Smooth muscle cell (in vitro differentiated cells): ENCODE measurements around the gene SETD5. TPM values are rescaled to one million over a fixed set of nuclear protein-coding genes. Genes with fewer than 3 reads are reported as not detected.

Experiments used
- DNase-seq: peaks from one replicate; lab custom pipeline; 2025; ENCODE audit not compliant: unreplicated experiment; lab: John Stamatoyannopoulos, UW
- H2AFZ ChIP-seq: fragments of 200-600 bp; sonication (generic); 2 replicates; pipeline ENCODE4 v1.6.0; 2016; ENCODE audit warnings: antibody characterized with exemption, low read depth, mild to moderate bottlenecking
- H3F3A ChIP-seq: fragments of 200-600 bp; sonication (generic); 2 replicates; pipeline ENCODE4 v1.6.0; 2017; ENCODE audit warnings: antibody characterized with exemption, low read depth
- H3K27ac ChIP-seq: fragments of 200-600 bp; sonication (generic); 2 replicates; pipeline ENCODE4 v1.5.1; 2016; ENCODE audit warnings: low read depth, mild to moderate bottlenecking
- H3K27me3 ChIP-seq: fragments of 200-600 bp; sonication (generic); 2 replicates; pipeline ENCODE4 v1.6.1; 2016; ENCODE audit warnings: low read depth, mild to moderate bottlenecking
- H3K36me3 ChIP-seq: fragments of 200-600 bp; sonication (generic); 2 replicates; pipeline ENCODE4 v1.5.1; 2016; ENCODE audit warnings: low read depth
- H3K4me1 ChIP-seq: fragments of 200-600 bp; sonication (generic); 2 replicates; pipeline ENCODE4 v1.5.1; 2016; ENCODE audit warnings: low read depth
- H3K4me2 ChIP-seq: fragments of 200-600 bp; sonication (generic); 2 replicates; pipeline ENCODE4 v1.6.0; 2016; ENCODE audit warnings: mild to moderate bottlenecking
- H3K4me3 ChIP-seq: fragments of 200-600 bp; sonication (generic); 2 replicates; pipeline ENCODE4 v1.5.1; 2016; ENCODE audit warnings: mild to moderate bottlenecking
- H3K79me2 ChIP-seq: fragments of 200-600 bp; sonication (generic); 2 replicates; pipeline ENCODE4 v1.6.0; 2016; ENCODE audit warnings: low read depth, mild to moderate bottlenecking
- H3K9ac ChIP-seq: fragments of 200-600 bp; sonication (generic); 2 replicates; pipeline ENCODE4 v1.6.0; 2016; ENCODE audit warnings: low read depth
- H3K9me3 ChIP-seq: fragments of 200-600 bp; sonication (generic); replicated peaks from 2 replicates; pipeline ENCODE4 v1.5.1; 2016; ENCODE audit warnings: low read depth
- H4K20me1 ChIP-seq: fragments of 200-600 bp; sonication (generic); 2 replicates; pipeline ENCODE4 v1.6.0; 2016; ENCODE audit warnings: low read depth
- CTCF ChIP-seq: fragments of 200-600 bp; sonication (generic); IDR thresholded peaks from 2 replicates; pipeline ENCODE4 v1.5.1; 2017; ENCODE audit warnings: borderline replicate concordance, mild to moderate bottlenecking, antibody characterized with exemption; ENCODE audit not compliant: insufficient read depth, poor library complexity, severe bottlenecking
- WGBS: methylation state at CpG from one replicate; pipeline ENCODE4 v1.1.7; 2016; ENCODE audit warnings: low lambda C conversion rate; 5-methylcytosine and 5-hydroxymethylcytosine counted together
- polyA plus RNA-seq: library from polyadenylated mRNA; unstranded; fragments of >200 nt; fragmentation: Nextera tagmentation; extraction: Ambion mirVana; gene quantifications from 2 replicates; pipeline ENCODE4 v1.2.1, GENCODE V29; 2016
- total RNA-seq: library from RNA; depleted of rRNA; stranded (reverse); fragments of >200 nt; gene quantifications from 2 replicates; pipeline ENCODE4 v1.2.3, GENCODE V29; 2014

The SETD5 gene
- total and polyA plus RNA-seq, 2 experiments from 2014 or later = 122 to 134 TPM

- DNase-seq = no peak
- Histone ChIP-seq H3K79me2 (no peaks in the 10 kb centered on the region), H3F3A (no peaks in the 10 kb centered on the region), H3K9me3 (no peaks in the 10 kb centered on the region), H3K27me3 (no peaks in the 10 kb centered on the region), H3K36me3 (no peaks in the 10 kb centered on the region), H4K20me1 (no peaks in the 10 kb centered on the region), H3K4me1 (no peaks in the 10 kb centered on the region), H3K4me3 (no peak overlapping the region), H3K4me2 (no peak overlapping the region), H2AFZ (no peak overlapping the region), H3K27ac (peak overlapping the region; percentile 78), H3K9ac (no peak overlapping the region)
- no peak for TF ChIP-seq CTCF
- WGBS = 24% methylated on average over 3 of the region's 3 CpGs
These were observed 45.7 kb upstream of the SETD5 start for GRCh38 chr3:9351709-9352126.

GRCh38 chr3:9352917-9353752, 44.3 kb upstream of the SETD5 start:
- peak overlapping the region; percentile 78 for H3K27ac ChIP-seq
- no peaks in the 10 kb centered on the region for H3K27me3 ChIP-seq
- no peaks in the 10 kb centered on the region for H3K36me3 ChIP-seq
- no peak overlapping the region for H3K9ac ChIP-seq
- H3F3A ChIP-seq = no peaks in the 10 kb centered on the region
- H2AFZ ChIP-seq = no peak overlapping the region
- no peak overlapping the region for H3K4me2 ChIP-seq
- 35% methylated on average over 7 of the region's 7 CpGs for WGBS
- no peaks in the 10 kb centered on the region for H4K20me1 ChIP-seq
- no peak overlapping the region for H3K4me3 ChIP-seq
- H3K79me2 ChIP-seq = no peaks in the 10 kb centered on the region
- no peaks in the 10 kb centered on the region for H3K4me1 ChIP-seq
- peak; percentile 80 for TF ChIP-seq CTCF
- DNase-seq = peak; percentile 6
- H3K9me3 ChIP-seq = no peaks in the 10 kb centered on the region

- no peak for DNase-seq
- H3K4me1 ChIP-seq = no peaks in the 10 kb centered on the region
- peak overlapping the region; percentile 96 for H3K4me2 ChIP-seq
- peak overlapping the region; percentile 91 for H3K27ac ChIP-seq
- peak overlapping the region; percentile 60 for H3K4me3 ChIP-seq
- H2AFZ ChIP-seq = no peak overlapping the region
- H3K79me2 ChIP-seq = peaks cover 9% of the 10 kb centered on the region
- peaks cover under 1% of the 10 kb centered on the region for H3K36me3 ChIP-seq
- no peaks in the 10 kb centered on the region for H3K9me3 ChIP-seq
- H3F3A ChIP-seq = no peaks in the 10 kb centered on the region
- WGBS = 81% methylated on average over 5 of the region's 5 CpGs
- no peaks in the 10 kb centered on the region for H4K20me1 ChIP-seq
- H3K9ac ChIP-seq = no peak overlapping the region
- H3K27me3 ChIP-seq = no peaks in the 10 kb centered on the region
- no peak for TF ChIP-seq CTCF
These were observed 35.6 kb upstream of the SETD5 start for GRCh38 chr3:9361691-9362388.
